H9 (cell line): Measurements from ENCODE around the gene CAMK1. TPM values are rescaled to one million over a fixed set of nuclear protein-coding genes. Genes with fewer than 3 reads are reported as not detected.

Experiments
- DNase-seq: peaks from one replicate; pipeline ENCODE4 v3.0.0-alpha.2; 2017
- H2AFZ ChIP-seq: one replicate; pipeline ENCODE4 v1.6.1; 2013; ENCODE audit warnings: mild to moderate bottlenecking, low read length, control low read depth, moderate library complexity
- H2AK5ac ChIP-seq: 2 replicates; pipeline ENCODE4 v1.6.1; 2013; ENCODE audit warnings: low read length, control low read depth, mixed read lengths; ENCODE audit not compliant: insufficient read length
- H2BK120ac ChIP-seq: one replicate; pipeline ENCODE4 v1.6.1; 2013; ENCODE audit warnings: low read depth, mild to moderate bottlenecking, low read length, control low read depth, inconsistent platforms; ENCODE audit not compliant: poor library complexity, severe bottlenecking
- H2BK12ac ChIP-seq: 2 replicates; pipeline ENCODE4 v1.6.1; 2013; ENCODE audit warnings: low read length, control low read depth, mixed read lengths, low read depth; ENCODE audit not compliant: insufficient read length
- H2BK15ac ChIP-seq: 2 replicates; pipeline ENCODE4 v1.6.1; 2013; ENCODE audit warnings: low read depth, low read length, control low read depth
- H2BK20ac ChIP-seq: one replicate; pipeline ENCODE4 v1.6.1; 2013; ENCODE audit warnings: low read depth, mild to moderate bottlenecking, low read length, control low read depth, inconsistent platforms; ENCODE audit not compliant: poor library complexity, severe bottlenecking
- H2BK5ac ChIP-seq: 2 replicates; pipeline ENCODE4 v1.6.1; 2013; ENCODE audit warnings: low read length, control low read depth, mixed read lengths; ENCODE audit not compliant: insufficient read length
- H3K14ac ChIP-seq: 2 replicates; pipeline ENCODE4 v1.6.1; 2013; ENCODE audit warnings: low read length, control low read depth; ENCODE audit not compliant: insufficient read depth
- H3K18ac ChIP-seq: 2 replicates; pipeline ENCODE4 v1.6.1; 2013; ENCODE audit warnings: low read depth, mild to moderate bottlenecking, mixed read lengths, low read length, control low read depth; ENCODE audit not compliant: insufficient read length
- H3K23ac ChIP-seq: 2 replicates; pipeline ENCODE4 v1.6.1; 2013; ENCODE audit warnings: low read length, control low read depth, mixed read lengths, low read depth; ENCODE audit not compliant: insufficient read length
- H3K23me2 ChIP-seq: 2 replicates; pipeline ENCODE4 v1.6.1; 2013; ENCODE audit warnings: low read depth, mild to moderate bottlenecking, mixed read lengths, low read length, control low read depth; ENCODE audit not compliant: insufficient read length, poor library complexity, severe bottlenecking
- H3K27ac ChIP-seq: 2 replicates; pipeline ENCODE4 v1.5.1; 2013; ENCODE audit warnings: low read length, control low read depth, mixed read lengths, low read depth; ENCODE audit not compliant: insufficient read length
- H3K27me3 ChIP-seq: 2 replicates; pipeline ENCODE4 v1.6.1; 2013; ENCODE audit warnings: low read length, control low read depth, inconsistent platforms; ENCODE audit not compliant: insufficient read depth
- H3K4ac ChIP-seq: 2 replicates; pipeline ENCODE4 v1.6.1; 2013; ENCODE audit warnings: low read depth, mild to moderate bottlenecking, control low read depth, inconsistent platforms, low read length, moderate library complexity
- H3K4me1 ChIP-seq: 2 replicates; pipeline ENCODE4 v1.6.1; 2013; ENCODE audit warnings: low read length, control low read depth, inconsistent platforms; ENCODE audit not compliant: insufficient read depth
- H3K4me2 ChIP-seq: 2 replicates; pipeline ENCODE4 v1.6.1; 2013; ENCODE audit warnings: low read length, control low read depth, mixed read lengths; ENCODE audit not compliant: insufficient read length, insufficient read depth
- H3K56ac ChIP-seq: 2 replicates; pipeline ENCODE4 v1.6.1; 2013; ENCODE audit warnings: low read depth, mild to moderate bottlenecking, mixed read lengths, low read length, control low read depth; ENCODE audit not compliant: insufficient read length
- H3K79me1 ChIP-seq: 2 replicates; pipeline ENCODE4 v1.6.1; 2013; ENCODE audit warnings: low read depth, mild to moderate bottlenecking, moderate library complexity, low read length, control low read depth, inconsistent platforms; ENCODE audit not compliant: insufficient read depth, poor library complexity, severe bottlenecking
- H3K79me2 ChIP-seq: 2 replicates; pipeline ENCODE4 v1.6.1; 2013; ENCODE audit warnings: low read length, control low read depth, inconsistent platforms; ENCODE audit not compliant: insufficient read depth
- H3K9ac ChIP-seq: 2 replicates; pipeline ENCODE4 v1.6.1; 2013; ENCODE audit warnings: low read length, control low read depth, mixed read lengths; ENCODE audit not compliant: insufficient read length; ENCODE audit errors: extremely low read depth
- H3K9me3 ChIP-seq: one replicate; pipeline ENCODE4 v1.6.1; 2013; ENCODE audit warnings: low read depth, low read length, inconsistent platforms; ENCODE audit not compliant: control insufficient read depth
- H3T11ph ChIP-seq: one replicate; pipeline ENCODE4 v1.6.1; 2013; ENCODE audit warnings: mild to moderate bottlenecking, low read length, control low read depth, inconsistent platforms
- H4K20me1 ChIP-seq: one replicate; pipeline ENCODE4 v1.6.1; 2013; ENCODE audit not compliant: control insufficient read depth, insufficient read length, insufficient read depth
- H4K5ac ChIP-seq: 2 replicates; pipeline ENCODE4 v1.6.1; 2013; ENCODE audit warnings: low read depth, mild to moderate bottlenecking, mixed read lengths, low read length, control low read depth; ENCODE audit not compliant: insufficient read length
- H4K8ac ChIP-seq: replicated peaks from 2 replicates; pipeline ENCODE4 v1.6.1; 2013; ENCODE audit warnings: low read length, control low read depth, mixed read lengths, low read depth; ENCODE audit not compliant: insufficient read length
- H4K91ac ChIP-seq: 2 replicates; pipeline ENCODE4 v1.6.1; 2013; ENCODE audit warnings: low read depth, mild to moderate bottlenecking, moderate library complexity, mixed read lengths, low read length, control low read depth; ENCODE audit not compliant: insufficient read length
- H3K27ac Mint-ChIP-seq, 3 experiments: 2 replicates in 2 of 3; 3 replicates in 1 of 3; pipeline ENCODE4 v1.8.0; 2020 to 2021; ENCODE audit warnings: mixed read lengths in 3 of 3, mild to moderate bottlenecking in 1 of 3, moderate library complexity in 1 of 3
- H3K27me3 Mint-ChIP-seq: 2 replicates; pipeline ENCODE4 v1.8.0; 2021; ENCODE audit warnings: low read depth, mild to moderate bottlenecking, moderate library complexity, mixed read lengths
- H3K36me3 Mint-ChIP-seq, 3 experiments: 2 replicates in 2 of 3; 3 replicates in 1 of 3; pipeline ENCODE4 v1.8.0; 2020 to 2021; ENCODE audit warnings: low read depth in 3 of 3, mixed read lengths in 3 of 3; ENCODE audit not compliant: insufficient read depth in 1 of 3
- H3K4me1 Mint-ChIP-seq, 2 experiments: 2 replicates each; pipeline ENCODE4 v1.8.0; 2020; ENCODE audit warnings: mixed read lengths in 2 of 2
- H3K4me3 Mint-ChIP-seq, 2 experiments: 2 replicates in 1 of 2; 3 replicates in 1 of 2; pipeline ENCODE4 v1.8.0; 2020 to 2021; ENCODE audit warnings: mild to moderate bottlenecking in 2 of 2, mixed read lengths in 2 of 2, moderate library complexity in 1 of 2
- H3K9me3 Mint-ChIP-seq, 2 experiments: 2 replicates in 1 of 2; 3 replicates in 1 of 2; pipeline ENCODE4 v1.8.0; 2020; ENCODE audit warnings: mild to moderate bottlenecking in 2 of 2, mixed read lengths in 2 of 2, moderate library complexity in 1 of 2
- CTCF ChIP-seq: fragments of 200-600 bp; sonication (generic); conservative IDR thresholded peaks from 3 replicates; pipeline ENCODE4 v1.8.0; 2021; ENCODE audit warnings: antibody characterized with exemption, mild to moderate bottlenecking
- WGBS: extraction: QIAGEN DNeasy Blood & Tissue Kit; methylation state at CpG from one replicate; pipeline ENCODE4 v1.1.7; 2013; ENCODE audit warnings: missing lambda C conversion rate, low lambda C conversion rate, mixed read lengths; ENCODE audit not compliant: insufficient read length; ENCODE audit errors: extremely low coverage; 5-methylcytosine and 5-hydroxymethylcytosine counted together
- total RNA-seq: library from RNA; stranded (reverse); gene quantifications from 2 replicates; pipeline ENCODE4 v1.2.1, GENCODE V29; 2021

The CAMK1 gene
- total RNA-seq, 1 experiment from 2014 or later: 9.2 TPM

GRCh38 chr3:9767418-9767817 lies 2.3 kb downstream of the CAMK1 start:
- H3K4ac ChIP-seq: no peak overlapping the region
- H3K23ac ChIP-seq: no peak overlapping the region
- no peak overlapping the region for H3K14ac ChIP-seq
- H4K20me1 ChIP-seq: no peaks in the 10 kb centered on the region
- H3K18ac ChIP-seq: no peak overlapping the region
- no peaks in the 10 kb centered on the region for H3K23me2 ChIP-seq
- no CpG with 5 or more reads among the region's 7 CpGs for WGBS
- peaks cover 50% of the 10 kb centered on the region for H3K27me3 Mint-ChIP-seq
- no peak overlapping the region for H3T11ph ChIP-seq
- no peaks in the 10 kb centered on the region for H3K79me1 ChIP-seq
- no peak overlapping the region for H2AFZ ChIP-seq
- no peak for TF ChIP-seq CTCF
- H3K9ac ChIP-seq: no peak overlapping the region
- no peak overlapping the region for H3K4me2 ChIP-seq
- no peaks in the 10 kb centered on the region for H3K4me1 ChIP-seq
- H4K8ac ChIP-seq: no peak overlapping the region
- H3K27ac Mint-ChIP-seq: no peak overlapping the region; a peak in 1 of 7 replicates
- H3K36me3 Mint-ChIP-seq: peaks cover 0 to 16% (median 2%) of the 10 kb centered on the region in 3 experiments; a peak in 3 of 7 replicates
- H2BK12ac ChIP-seq: no peak overlapping the region
- H2BK5ac ChIP-seq: no peak overlapping the region
- H4K91ac ChIP-seq: no peak overlapping the region
- H3K4me1 Mint-ChIP-seq: peaks cover 21 to 32% of the 10 kb centered on the region in 2 experiments
- H2BK120ac ChIP-seq: no peak overlapping the region
- H3K79me2 ChIP-seq: no peaks in the 10 kb centered on the region
- no peak overlapping the region for H3K4me3 Mint-ChIP-seq
- no peak overlapping the region for H4K5ac ChIP-seq
- H3K9me3 Mint-ChIP-seq: no peaks in the 10 kb centered on the region
- no peak overlapping the region for H2BK15ac ChIP-seq
- H3K9me3 ChIP-seq: no peaks in the 10 kb centered on the region
- H3K56ac ChIP-seq: no peak overlapping the region
- no peak overlapping the region for H3K27ac ChIP-seq
- H2AK5ac ChIP-seq: no peak overlapping the region
- H3K27me3 ChIP-seq: no peaks in the 10 kb centered on the region; the same call in 1 of the 2 replicates
- DNase-seq: no peak
- no peak overlapping the region for H2BK20ac ChIP-seq
